Heart left ventricle (tissue), 16 donors: ENCODE results near the gene PHF3. TPM values are rescaled to one million over a fixed set of nuclear protein-coding genes. Genes with fewer than 3 reads are reported as not detected.

Experiments
- ATAC-seq, 4 donors: fragments of 200-7000 bp; cut with Tn5 transposase; one replicate each; pipeline ENCODE4 v1.9.1; 2020 to 2022; ENCODE audit warnings: moderate library complexity in 4 of 4, mild to moderate bottlenecking in 3 of 4, moderate number of reproducible peaks in 1 of 4
- DNase-seq, 5 donors: peaks; one replicate each; pipeline ENCODE4 v3.0.0-alpha.2; 2020
- H3K27ac ChIP-seq, 12 donors: fragments of 200-600 bp; sonication (generic) in 4 of 12; one replicate each; pipeline versions ENCODE4 v1.5.0 to v1.8.0; 2016 to 2022; ENCODE audit warnings: mild to moderate bottlenecking in 2 of 12
- H3K27me3 ChIP-seq, 9 donors: fragments of 200-600 bp; sonication (generic) in 2 of 9; one replicate each; pipeline versions ENCODE4 v1.5.1 to v1.8.0; 2016 to 2022; ENCODE audit warnings: mild to moderate bottlenecking in 3 of 9
- H3K36me3 ChIP-seq, 9 donors: fragments of 200-600 bp; sonication (generic) in 2 of 9; one replicate each; pipeline versions ENCODE4 v1.5.0 to v1.8.0; 2018 to 2022; ENCODE audit warnings: mild to moderate bottlenecking in 2 of 9
- H3K4me1 ChIP-seq, 12 donors: fragments of 200-600 bp; sonication (generic) in 4 of 12; one replicate each; pipeline versions ENCODE4 v1.5.0 to v1.8.0; 2016 to 2022; ENCODE audit warnings: mild to moderate bottlenecking in 3 of 12
- H3K4me3 ChIP-seq, 12 donors: fragments of 200-600 bp; sonication (generic) in 4 of 12; one replicate each; pipeline versions ENCODE4 v1.5.0 to v1.8.0; 2017 to 2022; ENCODE audit warnings: mild to moderate bottlenecking in 9 of 12, moderate library complexity in 4 of 12
- H3K9me3 ChIP-seq, 12 donors: fragments of 200-600 bp; sonication (generic) in 4 of 12; one replicate each; pipeline versions ENCODE4 v1.5.0 to v1.8.0; 2016 to 2022; ENCODE audit warnings: mild to moderate bottlenecking in 1 of 12
- POLR2A ChIP-seq, 2 donors: fragments of 450-650 bp; IDR thresholded peaks; one replicate each; pipeline ENCODE4 v1.6.1; 2017; ENCODE audit warnings: antibody characterized with exemption in 2 of 2, mild to moderate bottlenecking in 2 of 2, moderate library complexity in 2 of 2
- WGBS, 4 donors: extraction: QIAGEN DNeasy Blood & Tissue Kit in 2 of 4; methylation state at CpG; one replicate each; pipeline versions ENCODE4 v1.1.5 to v1.1.7; 2013 to 2018; 5-methylcytosine and 5-hydroxymethylcytosine counted together
- intact Hi-C, 10 donors: fragments of 100-400 bp; cut with DNase I; formaldehyde crosslinking; loops; one replicate each; pipeline versions ENCODE4 v1.11.1 to v1.14.2; 2022
- long read RNA-seq, 3 donors: library from polyadenylated mRNA; unstranded; transcript quantifications; one replicate each; pipeline ENCODE4 v2.0.0, GENCODE V29; 2020 to 2021
- polyA plus RNA-seq, 2 donors: library from polyadenylated mRNA; stranded (reverse); fragments of 200-250 nt; gene quantifications; one replicate each; pipeline ENCODE4 v1.2.3, GENCODE V29; 2013
- total RNA-seq, 9 donors: library from RNA; depleted of rRNA in 2 of 9; stranded (reverse); fragments of >200 nt in 2 of 9; fragmentation: NEBNext Ultra II Directional in 3 of 9; extraction: Animal tissue kit (Norgen Biotek cat#: 25700) in 3 of 9; gene quantifications; one replicate each; pipeline versions ENCODE4 v1.1.0 to v1.2.4, GENCODE V29; 2016 to 2023
- TF ChIP-seq, protein P1 (sequence below), 12 donors: fragments of 200-600 bp; sonication (generic) in 4 of 12; IDR thresholded peaks; one replicate each; pipeline versions ENCODE4 v1.5.0 to v1.8.0; 2018 to 2022; ENCODE audit warnings: antibody characterized with exemption in 12 of 12, mild to moderate bottlenecking in 5 of 12
- donor health status: ischemic (EF 13 %, LVEDD 7.1; RV severe dilation, severe dysfunction).
- donor health status: healthy with polysubstance abuse.
- donor health status: DM: no; HTN: yes; CAD: no.
- donor health status: DM: no; HTN: no; CAD: no.
- donor health status: ischemic (EF 25% LVEDD 6.9; RV normal size, moderate dysfunction).
- donor health status: ischemic (EF 25% LVEDD 5.7; RV mildly dilated, moderate dysfunction).
- donor health status: healthy.
- donor health status: DM: yes; HTN: yes; CAD: no.
- donor health status: ischemic (EF 35%, LVEDD 5.7; RV mildly dilated, moderate dysfunction).
- donor health status: nonischemic (EF 11% LVEDD 7.7; RV severe dilation, severe dysfunction).
- donor health status: DM: yes; HTN: yes; CAD: no.
- donor health status: PGD.
- donor health status: ischemic (EF 29% LVEDD 5.4; RV normal size, mild dysfunction).
- donor health status: nonischemic (EF 23%, LVEDD 6.1; RV moderate dilation, normal function).

Gene PHF3
- total RNA-seq (10 to 100 TPM; 27.3 to 53.5 (median 34.4) TPM), polyA plus RNA-seq (1 to 10 TPM; 5.3 to 8.5 TPM)
- long read RNA-seq, donor 1, full-length matches to known transcripts: 3 of 31 reads
- long read RNA-seq, donor 1, partial matches to known transcripts: 22 of 31 reads
- long read RNA-seq, donor 1, other reads (novel, unspliced or antisense): 6 of 31 reads
- long read RNA-seq, donor 2, partial matches to known transcripts: 51 of 60 reads
- long read RNA-seq, donor 2, other reads (novel, unspliced or antisense): 6 of 60 reads
- long read RNA-seq, donor 3, partial matches to known transcripts: 19 of 25 reads
- long read RNA-seq, donor 3, other reads (novel, unspliced or antisense): 6 of 25 reads

- 0 to 1% (median 0%) methylated on average over 22 to 126 of the region's 126 CpGs for WGBS, 4 donors
These were observed at the start of gene PHF3 for GRCh38 chr6:63635588-63636517. TSS of gene PHF3 (plus strand) at chr6:63635802. CDS start at chr6:63646552, 10,750 bp downstream.

DNA sequence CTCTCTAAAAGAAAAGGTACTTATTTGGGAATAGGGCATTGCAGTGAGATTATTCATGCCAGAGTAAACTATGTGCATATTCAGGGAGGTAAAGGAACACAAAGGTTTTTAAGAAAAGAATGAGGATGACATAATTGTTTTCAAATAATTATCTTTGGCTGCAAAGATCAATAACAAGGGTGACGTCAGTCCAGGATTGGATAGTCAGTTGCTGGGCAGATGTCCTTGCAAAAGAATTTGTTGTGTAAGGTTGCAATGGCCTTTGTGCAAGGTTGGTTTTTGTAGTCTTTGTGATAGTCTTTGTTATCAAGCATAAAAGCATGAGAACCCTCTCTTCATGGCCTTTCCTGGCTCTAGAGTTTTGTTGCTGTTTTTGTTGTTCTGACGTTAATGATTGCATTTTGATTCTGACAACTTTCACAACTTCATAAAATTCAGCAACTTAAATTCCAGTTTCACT lies 45.6 kb upstream of the PHF3 start:
- 63 to 73% (median 68%) methylated on average over 2 of the region's 2 CpGs for WGBS, 4 donors
- intact Hi-C loops: loop anchor here in 1 of 10 donors (10.0 kb wide), 1 partner anchor 235 kb away; no protein-coding TSS in a partner anchor
- H3K9me3 ChIP-seq: no peaks in the 10 kb centered on the region
- H3K4me1 ChIP-seq: no peaks in the 10 kb centered on the region
- DNase-seq (no peak), ATAC-seq (no peak)
- TF ChIP-seq POLR2A (IDR thresholded peaks at IDR 0.05): no peak
- TF ChIP-seq, protein P1, sequence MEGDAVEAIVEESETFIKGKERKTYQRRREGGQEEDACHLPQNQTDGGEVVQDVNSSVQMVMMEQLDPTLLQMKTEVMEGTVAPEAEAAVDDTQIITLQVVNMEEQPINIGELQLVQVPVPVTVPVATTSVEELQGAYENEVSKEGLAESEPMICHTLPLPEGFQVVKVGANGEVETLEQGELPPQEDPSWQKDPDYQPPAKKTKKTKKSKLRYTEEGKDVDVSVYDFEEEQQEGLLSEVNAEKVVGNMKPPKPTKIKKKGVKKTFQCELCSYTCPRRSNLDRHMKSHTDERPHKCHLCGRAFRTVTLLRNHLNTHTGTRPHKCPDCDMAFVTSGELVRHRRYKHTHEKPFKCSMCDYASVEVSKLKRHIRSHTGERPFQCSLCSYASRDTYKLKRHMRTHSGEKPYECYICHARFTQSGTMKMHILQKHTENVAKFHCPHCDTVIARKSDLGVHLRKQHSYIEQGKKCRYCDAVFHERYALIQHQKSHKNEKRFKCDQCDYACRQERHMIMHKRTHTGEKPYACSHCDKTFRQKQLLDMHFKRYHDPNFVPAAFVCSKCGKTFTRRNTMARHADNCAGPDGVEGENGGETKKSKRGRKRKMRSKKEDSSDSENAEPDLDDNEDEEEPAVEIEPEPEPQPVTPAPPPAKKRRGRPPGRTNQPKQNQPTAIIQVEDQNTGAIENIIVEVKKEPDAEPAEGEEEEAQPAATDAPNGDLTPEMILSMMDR (IDR thresholded peaks at IDR 0.05): no peak
- no peak overlapping the region for H3K4me3 ChIP-seq
- H3K27ac ChIP-seq: no peak overlapping the region
- no peaks in the 10 kb centered on the region for H3K36me3 ChIP-seq
- peaks cover 0 to 3% (median 0%) of the 10 kb centered on the region in 9 donors for H3K27me3 ChIP-seq

More at GRCh38 chr6:63635588-63636517, at the start of gene PHF3:
- Histone ChIP-seq H3K27me3 (no peaks in the 10 kb centered on the region), H3K36me3 (no peaks in the 10 kb centered on the region), H3K27ac (peak within 1 kb of the TSS; percentile 89 to 98 (median 96)), H3K9me3 (no peaks in the 10 kb centered on the region), H3K4me3 (peak within 1 kb of the TSS; percentile 76 to 97 (median 92)), H3K4me1 (peaks cover 6 to 50% (median 41%) of the 10 kb centered on the region in 12 donors)
- intact Hi-C loops: loop anchor here in 9 of 10 donors (1.0 to 10.0 kb wide), 9 partner anchors 37 to 64 kb away; partner anchors contain the start of genes LOC128125822 (in 8 of the 9) and PTP4A1 (in 8 of the 9)
- DNase-seq (peak; percentile 90 to 95 (median 92)), ATAC-seq (peak; percentile 88 to 98 (median 96))
- TF ChIP-seq, protein P1 (IDR thresholded peaks at IDR 0.05): peak in 5 of 12 donors; percentile 11 to 32 (median 22)
- peak in 1 of 2 donors; percentile 39 for TF ChIP-seq POLR2A (IDR thresholded peaks at IDR 0.05)

GRCh38 chr6:63592886-63593285 lies 42.7 kb upstream of the PHF3 start:
- Histone ChIP-seq H3K4me3 (no peak overlapping the region), H3K27ac (no peak overlapping the region), H3K4me1 (peaks cover 0 to 2% (median 0%) of the 10 kb centered on the region in 12 donors), H3K9me3 (no peaks in the 10 kb centered on the region), H3K27me3 (peaks cover 0 to 3% (median 0%) of the 10 kb centered on the region in 9 donors), H3K36me3 (no peaks in the 10 kb centered on the region)
- WGBS, 4 donors: 90 to 94% (median 91%) methylated on average over 6 to 7 of the region's 7 CpGs
- TF ChIP-seq POLR2A (IDR thresholded peaks at IDR 0.05): no peak
- TF ChIP-seq, protein P1 (IDR thresholded peaks at IDR 0.05): no peak
- DNase-seq: no peak
- ATAC-seq: no peak
- intact Hi-C loops: loop anchor here in 1 of 10 donors (10.0 kb wide), 1 partner anchor 238 kb away; no protein-coding TSS in a partner anchor
